NCI-H2196 (cell line): Measurements from ENCODE around the gene FBLN7.
A peak's percentile ranks its signal among the peaks of the same experiment; 100 is the strongest.

Experiments
- DNase-seq: peaks from one replicate; lab custom pipeline; 2025; ENCODE audit not compliant: unreplicated experiment; lab: John Stamatoyannopoulos, UW

Gene FBLN7

DNA sequence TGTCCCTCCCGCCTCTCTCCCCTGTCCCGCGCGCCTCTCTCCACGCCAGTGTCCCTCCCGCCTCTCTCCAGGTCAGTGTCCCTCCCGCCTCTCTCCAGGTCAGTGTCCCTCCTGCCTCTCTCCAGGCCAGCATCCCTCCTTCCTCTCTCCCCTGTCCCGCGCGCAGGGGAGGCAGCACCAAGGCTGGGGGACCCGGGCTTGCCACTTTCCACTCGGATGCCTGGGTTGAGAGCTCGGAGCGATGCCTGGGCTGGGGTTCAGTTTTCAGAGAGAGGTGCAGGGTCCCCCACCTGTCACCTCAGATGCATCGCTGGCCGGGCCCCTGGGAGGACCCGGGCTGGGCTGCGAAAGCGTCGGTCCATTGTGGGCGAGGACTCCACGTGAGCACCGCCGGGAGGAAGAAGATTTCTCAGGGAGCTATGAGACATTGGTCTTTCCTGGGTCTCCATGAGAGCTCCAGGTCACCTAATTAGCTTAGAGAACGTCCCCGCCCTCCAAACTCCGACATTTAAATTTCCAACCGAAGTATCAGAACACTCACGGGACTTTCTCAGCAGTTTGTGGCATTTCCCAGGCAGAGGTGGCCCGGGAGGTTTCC lies 2.1 kb downstream of the FBLN7 start:
- no peak for DNase-seq

DNA sequence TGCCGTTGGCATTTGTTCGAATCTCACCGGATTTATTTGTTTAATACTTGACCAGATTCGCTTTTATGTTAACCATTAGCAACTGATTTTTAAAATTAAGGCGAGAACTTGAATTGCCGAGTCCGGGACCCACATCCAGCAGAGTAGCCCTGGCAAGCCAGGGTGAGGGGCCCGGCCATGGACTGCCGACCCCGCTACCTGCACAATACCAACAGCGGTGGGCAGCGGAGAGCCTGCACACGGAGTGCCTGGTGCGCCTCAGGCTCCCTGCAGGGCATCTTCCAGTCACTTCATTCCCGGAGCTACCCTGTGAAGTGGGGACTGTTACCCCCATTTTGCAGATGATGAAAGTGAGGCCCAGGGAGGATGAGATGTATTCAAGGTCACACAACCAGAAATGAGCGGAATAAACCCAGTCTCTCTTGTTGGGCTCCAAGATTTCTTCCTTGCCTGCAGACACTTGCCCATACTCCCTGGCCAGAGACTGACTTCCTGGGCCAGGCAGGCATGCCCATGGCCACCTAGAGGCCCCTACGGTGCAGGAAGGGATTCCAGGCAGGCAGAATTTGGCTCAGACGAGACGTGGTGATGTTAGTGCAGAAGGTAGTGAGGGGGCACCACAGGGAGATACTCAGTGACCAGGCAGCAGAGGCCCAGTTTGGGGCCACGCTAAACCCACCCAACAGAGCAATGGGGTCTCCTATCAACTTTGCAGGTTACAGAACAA lies 2.9 kb downstream of the FBLN7 start:
- DNase-seq = no peak

DNA sequence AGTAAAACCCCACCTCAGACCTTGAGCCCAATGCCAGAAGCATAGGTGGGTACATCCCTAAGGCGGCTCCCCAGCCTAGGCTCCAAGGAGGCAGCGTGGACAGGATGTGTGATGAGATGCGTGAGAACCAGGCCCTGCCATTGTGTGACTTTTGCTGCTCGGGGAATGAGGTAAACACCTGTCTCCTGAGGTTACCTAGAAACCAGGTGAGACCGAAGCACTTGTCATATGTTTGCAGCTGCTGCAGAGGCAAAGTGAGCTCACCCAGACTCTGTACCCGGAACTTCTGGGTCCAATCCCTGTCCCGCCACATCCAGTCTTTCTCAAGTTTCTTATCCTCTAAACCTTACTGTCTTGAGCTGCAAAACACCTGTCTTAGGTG lies 3.4 kb downstream of the FBLN7 start:
- peak; percentile 69 for DNase-seq

DNA sequence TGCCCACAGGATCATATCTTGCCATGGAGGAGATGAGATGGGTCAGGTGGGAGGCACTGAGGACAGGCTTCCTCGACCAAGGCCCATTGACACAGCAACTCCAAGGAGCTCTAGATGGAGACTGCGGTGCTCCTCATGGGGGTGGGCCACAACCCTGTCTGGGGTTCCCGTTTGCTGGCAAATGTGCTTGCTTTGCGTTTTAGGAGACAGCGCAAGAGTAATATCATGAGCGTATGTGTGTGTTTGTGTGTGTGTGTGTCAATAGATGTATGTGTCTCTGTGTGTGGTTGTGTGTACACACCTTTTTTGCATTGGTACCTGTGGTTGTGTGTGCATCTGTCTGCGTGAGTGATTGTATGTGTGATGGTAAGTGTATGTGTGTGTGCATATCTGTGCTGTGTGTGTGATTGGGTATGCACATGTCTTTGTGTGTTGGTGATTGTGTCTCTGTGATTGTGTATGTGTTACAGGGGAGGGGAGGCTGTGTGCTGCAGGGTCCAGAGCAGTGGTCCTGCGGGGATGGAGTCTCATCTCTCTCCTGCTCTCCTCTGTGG lies 4.4 kb downstream of the FBLN7 start:
- no peak for DNase-seq

DNA sequence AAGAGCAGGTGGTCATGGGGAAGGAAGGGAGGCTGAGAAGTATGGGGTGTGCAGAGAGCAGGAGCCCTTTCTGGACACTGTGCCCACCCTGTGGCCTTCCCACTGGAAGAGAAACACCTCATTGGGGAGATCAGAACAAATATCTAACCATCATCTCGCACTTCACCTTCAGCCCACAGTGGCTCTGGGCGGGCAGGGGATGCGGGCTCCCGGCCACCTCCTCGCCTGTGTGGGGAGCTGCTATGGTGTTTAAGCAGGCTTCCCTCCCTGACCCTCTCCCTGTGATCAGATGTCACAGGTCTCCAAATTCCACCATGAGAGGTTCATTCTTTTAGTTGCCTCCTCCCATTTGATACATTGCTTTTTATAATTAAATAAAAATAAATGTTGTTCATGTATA lies 5.0 kb downstream of the FBLN7 start:
- no peak for DNase-seq

DNA sequence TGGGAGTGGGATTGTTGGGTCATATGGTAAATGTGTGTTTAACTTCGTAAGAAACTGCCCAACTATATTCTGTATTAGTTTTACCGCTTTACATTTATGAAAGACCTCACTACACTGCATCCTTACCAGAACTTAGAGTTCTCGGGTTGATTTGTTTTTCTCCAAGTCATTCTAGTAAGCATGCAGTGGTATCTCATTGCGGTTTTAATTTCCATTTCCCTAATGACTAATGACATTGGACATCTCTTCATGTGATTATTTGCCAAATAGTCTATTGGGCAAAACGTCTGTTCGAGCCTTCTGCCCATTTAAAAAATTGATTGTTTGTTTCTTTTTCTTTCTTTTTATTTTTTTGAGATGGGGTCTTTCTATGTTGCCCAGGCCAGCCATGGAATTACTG lies 6.8 kb downstream of the FBLN7 start:
- DNase-seq = no peak

DNA sequence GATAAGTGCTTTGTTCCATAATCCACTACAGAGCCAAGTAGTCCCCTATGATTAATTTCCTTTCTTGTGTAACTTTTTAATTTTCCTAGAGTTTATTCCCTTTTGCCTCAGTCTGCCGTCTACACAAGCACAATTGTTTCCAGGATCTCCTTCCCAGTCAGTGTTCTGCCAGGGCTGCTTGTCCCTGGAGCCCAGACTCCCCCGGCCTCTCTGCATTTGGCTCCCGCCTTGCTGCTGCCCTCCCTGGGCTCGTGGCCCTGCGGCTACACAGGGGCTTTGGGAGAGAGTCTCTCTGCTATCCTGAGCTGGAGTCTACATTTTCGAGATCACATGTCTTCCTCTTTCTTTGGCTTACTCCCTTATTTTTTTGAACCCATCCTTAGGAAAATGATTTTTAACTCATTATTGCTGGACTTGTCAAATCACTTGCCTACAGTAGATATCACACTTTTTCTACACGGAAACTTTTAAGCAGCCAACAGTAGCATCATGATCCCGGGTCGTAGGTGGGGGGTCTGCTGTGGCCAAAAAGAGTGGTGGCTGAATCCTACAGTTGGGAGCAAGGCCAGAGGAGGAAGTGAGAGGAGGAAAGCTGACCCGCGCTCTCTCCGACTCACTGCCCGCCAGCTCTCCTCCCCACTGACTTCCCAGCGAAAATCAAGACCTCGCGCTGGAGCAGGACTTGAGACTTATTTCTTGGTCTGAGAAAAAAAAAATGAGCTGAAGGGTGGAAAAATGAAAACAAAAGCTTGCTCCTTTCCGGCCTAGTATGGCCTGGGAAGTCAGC lies 9.4 kb downstream of the FBLN7 start:
- DNase-seq = no peak

DNA sequence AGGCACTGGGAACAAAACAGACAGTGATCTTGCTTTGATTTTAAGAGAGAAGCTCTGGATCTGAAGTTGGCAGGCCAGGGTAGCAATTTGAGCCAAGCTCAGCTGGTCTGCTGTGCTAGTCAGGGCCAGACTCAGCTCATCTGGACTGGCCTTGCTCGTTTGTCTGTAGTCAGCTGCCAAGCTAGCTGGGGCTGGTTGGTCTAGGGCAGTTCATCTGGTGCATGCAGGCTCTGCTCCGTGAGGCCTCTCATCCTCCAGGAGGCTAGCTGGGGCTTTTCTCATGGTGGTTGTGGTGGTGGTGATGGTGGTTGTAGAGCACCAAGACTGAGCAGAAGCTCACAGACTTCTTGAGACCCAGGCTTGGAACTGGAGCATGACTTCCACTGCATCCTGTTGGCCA lies 10.3 kb downstream of the FBLN7 start:
- DNase-seq = no peak

DNA sequence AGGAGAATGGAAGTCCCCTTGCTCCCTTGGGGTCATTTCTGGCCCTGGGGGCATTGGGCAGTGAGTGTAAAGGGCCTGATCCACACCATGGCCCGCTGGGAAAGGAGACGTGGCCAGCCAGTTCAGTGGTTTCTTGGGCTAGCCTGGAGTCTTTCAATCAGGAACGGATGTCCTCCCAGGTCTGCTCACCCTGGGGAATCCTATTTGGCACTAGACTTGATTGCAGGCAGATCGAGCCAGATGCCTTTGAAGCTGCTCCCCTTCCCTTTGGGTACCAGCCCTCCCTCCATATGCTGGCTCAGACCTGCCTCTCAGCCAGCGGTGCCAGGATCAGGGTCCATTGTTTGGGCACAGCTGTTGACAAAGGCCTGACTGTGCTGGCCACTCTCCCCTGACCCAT lies 11.0 kb downstream of the FBLN7 start:
- no peak for DNase-seq

DNA sequence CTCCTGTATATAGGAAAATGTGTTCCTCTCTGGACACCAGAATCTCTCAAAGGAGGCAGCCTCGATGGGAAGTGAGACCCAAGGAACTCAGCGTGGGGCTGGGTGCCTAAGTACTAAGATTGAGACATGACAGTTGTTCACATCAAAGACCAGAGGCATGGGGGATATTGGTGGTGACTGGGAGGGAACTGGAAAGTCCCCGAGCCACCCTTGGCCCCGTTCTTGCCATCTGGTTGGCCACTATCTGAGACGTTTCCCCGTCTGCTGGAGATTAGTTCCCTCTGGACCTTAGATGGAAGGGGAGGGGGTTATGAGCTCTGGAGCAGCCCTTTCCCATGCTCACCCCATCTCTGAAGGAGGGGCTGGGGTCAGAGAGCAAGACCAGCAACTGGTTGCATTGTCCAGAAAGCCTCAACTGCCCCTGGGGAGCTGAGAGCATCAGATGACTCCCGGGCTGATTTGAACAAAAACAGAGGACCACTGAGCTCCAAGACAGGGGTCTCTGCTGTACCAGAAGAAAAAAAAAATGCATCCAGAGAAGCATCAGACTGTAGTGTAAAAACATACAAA lies 11.8 kb downstream of the FBLN7 start:
- no peak for DNase-seq

DNA sequence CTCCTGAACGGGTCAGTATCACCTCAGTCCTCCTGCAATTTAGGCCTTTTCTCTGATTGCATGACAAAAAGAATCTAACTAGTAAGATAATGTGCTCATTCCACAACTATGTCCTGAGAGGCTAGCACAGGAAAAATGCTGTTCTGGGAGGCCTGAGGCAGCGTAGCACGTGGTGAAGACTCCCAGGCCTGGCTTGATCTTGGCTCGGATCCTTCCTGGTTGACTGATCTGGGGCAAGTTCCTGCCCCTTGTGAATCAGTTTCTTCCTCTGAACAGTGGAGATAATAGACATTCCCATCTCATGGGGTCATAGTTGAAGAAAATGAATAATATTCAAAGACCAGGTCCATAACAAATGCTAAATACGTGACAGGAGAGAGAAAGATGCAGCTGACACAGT lies 12.3 kb downstream of the FBLN7 start:
- DNase-seq = no peak

DNA sequence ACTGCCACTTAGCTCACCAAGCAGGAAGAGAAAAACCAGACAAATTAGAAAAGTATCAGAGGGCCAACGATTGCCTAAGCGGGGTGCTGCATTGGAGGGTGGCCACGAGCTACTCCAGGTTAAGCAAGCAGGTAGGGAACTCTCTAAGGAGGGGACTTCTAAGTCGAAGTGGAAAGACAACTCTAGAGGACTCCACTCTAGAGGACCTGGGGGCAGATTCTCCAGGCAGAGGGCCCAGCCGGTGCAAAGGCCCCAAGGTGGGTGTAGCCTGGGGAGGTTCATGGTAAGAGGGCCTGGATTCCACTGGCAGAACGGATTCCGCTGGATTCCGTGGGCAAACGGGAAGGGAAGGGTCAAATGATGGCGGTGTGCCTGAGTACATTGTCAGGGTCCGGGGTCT lies 12.7 kb downstream of the FBLN7 start:
- DNase-seq = no peak

DNA sequence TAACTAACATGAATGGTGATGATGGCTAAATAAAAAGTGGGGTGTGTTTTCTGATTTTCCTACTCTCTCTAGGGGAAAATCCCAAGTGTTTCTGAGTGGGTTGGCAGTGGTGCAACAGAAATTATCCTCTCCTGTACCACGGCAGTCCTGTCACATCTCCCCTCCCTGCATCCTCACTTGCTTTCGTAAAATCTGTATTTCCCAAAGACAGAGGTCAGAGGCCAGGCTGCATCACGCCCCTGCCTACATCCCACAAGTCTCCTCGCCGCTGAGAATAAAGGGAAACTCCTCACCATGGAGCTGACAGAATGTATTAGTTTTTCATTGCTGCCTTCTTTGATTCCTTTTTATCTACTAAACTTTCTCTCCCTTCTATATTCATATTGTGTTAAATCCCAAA lies 13.1 kb downstream of the FBLN7 start:
- no peak for DNase-seq

DNA sequence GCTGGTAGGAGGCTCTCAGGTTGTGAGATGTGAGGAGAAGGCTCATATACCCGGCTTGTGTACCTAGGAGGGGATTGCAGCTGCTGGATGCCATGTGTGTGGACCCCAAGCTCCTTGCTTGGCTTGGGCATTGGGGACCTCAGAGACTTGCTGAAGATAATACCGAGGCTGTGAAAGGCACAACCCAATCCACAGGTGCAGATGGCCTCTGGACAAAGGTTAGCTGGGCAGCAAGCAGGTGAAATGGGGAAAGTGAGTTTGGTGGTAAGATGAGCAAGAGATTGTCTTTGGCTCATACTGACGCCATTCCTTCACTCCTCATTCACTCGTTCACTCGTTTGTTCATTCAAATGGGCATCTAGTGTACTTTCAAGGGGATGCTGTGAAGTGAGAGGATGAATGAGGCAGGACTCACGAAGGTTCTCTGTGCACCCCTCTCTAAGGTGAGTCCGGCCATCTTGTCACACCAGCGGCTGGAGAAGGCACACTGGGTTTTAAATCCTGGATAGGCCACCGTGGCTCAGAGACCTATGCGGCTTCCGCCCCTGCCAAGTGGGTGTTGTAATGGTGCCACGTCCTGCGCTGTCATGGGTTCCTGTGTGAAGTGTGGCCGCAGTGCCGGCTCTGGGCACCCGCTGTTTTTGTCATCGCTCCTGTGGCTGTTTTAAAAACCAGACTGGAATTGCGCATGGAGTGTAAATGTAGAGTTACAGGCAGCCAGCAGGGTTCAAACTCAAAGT lies 13.7 kb downstream of the FBLN7 start:
- DNase-seq = no peak

DNA sequence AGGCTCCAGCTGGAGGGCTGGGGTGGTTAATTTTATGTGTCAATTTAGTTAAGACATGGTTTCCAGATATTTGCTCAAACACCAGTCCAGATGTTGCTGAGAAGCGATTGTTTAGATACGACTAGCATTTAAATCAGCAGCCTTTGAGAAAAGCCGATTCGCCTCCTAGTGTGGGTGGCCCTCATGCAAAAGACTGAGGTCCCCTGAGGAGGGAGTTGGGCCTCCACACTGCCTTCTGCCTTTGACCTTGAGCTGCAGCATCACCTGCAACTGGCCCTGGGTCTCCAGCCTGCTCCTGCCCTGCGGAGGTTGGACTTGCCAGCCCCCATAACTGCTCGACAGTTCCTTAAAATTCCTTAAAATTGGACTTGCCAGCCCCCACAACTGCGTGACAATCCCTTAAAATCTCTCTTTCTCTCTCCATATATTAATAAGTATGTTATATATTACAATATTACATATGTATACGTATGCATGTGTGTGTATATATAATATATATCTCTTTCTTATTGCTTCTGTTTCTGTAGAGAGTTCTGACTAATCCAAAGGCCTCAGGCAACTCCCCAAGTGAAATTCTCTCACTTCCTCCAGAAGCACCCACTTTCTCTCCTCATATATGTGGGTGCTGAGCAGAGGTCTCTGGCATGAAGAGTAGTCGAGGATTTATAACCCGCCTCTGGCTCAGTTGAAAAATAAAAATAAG lies 14.4 kb downstream of the FBLN7 start:
- no peak for DNase-seq

DNA sequence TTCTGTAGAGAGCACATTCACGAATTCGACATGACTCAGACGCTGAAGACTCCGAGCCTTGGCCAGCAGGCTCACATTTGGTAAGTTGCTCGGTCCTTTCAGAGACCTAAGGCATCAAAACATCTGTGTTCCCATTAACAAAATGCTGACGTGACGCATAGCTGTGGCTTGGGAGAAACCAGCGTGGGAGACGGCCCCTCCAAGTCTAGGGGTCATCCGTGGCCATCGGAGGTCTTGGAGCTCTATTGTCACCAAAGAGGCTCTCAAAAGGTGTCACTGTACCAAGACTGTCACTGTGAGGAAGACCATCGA lies 14.9 kb downstream of the FBLN7 start:
- no peak for DNase-seq

DNA sequence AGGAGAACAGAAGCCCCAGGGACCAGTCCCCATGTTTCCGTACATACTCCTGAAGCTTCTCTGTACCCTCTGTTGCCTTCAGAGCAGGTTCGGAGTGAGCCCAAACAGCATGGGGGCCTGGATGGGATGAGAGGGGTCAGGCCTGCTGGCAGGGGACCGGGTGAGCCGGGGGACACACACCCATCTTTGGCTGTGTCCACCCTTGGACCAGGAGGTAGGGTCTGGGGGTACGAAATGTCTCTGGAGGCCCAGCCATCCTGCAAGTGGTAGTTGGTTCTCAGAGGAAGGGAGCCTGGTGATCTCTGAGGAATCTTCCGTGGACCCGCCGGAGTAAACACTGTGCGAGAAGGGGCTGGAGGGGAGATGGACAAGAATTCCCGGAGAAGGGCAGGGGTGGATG lies 15.3 kb downstream of the FBLN7 start:
- DNase-seq = no peak

DNA sequence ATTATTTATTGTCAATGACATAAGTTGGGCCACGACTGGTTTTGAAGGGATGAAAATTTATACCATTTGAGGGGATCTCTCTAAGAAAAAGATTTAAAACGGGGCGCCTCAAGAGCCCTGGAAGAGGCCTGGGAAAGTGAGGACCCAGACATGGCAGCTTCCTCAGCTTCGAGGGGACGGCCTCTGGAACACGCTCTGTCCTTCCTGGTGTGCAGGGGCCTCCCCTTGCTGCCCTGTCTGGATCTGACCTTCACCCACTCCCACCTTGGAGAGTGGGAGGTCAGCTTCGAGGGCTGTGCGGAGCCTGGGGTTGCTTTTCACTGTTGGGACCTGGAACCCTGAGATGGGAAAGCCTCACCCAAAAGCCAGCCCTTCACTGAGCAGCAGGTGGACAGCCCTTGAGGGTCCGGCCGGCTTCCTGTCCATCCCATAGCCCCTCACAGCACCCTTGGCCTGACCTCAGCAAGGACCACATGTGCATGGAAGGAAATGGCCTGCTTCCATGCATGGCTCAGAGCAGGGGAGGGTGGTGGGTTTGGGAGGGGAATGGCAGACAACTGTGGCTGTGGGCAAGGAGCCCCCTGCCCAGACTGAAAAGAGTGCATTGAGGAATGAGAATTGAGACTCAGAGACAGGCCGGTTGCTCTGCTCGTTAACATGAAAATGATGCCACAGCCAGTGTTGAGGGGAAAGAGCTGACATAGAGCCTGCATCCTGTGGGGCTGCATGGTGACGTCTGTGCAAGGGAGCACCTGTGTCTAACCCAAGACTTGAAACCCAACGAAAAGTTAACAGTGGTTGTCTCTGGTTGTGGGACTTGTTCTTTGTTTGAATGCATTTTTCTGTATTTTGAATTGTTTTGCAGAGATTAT lies 16.3 kb downstream of the FBLN7 start:
- no peak for DNase-seq

DNA sequence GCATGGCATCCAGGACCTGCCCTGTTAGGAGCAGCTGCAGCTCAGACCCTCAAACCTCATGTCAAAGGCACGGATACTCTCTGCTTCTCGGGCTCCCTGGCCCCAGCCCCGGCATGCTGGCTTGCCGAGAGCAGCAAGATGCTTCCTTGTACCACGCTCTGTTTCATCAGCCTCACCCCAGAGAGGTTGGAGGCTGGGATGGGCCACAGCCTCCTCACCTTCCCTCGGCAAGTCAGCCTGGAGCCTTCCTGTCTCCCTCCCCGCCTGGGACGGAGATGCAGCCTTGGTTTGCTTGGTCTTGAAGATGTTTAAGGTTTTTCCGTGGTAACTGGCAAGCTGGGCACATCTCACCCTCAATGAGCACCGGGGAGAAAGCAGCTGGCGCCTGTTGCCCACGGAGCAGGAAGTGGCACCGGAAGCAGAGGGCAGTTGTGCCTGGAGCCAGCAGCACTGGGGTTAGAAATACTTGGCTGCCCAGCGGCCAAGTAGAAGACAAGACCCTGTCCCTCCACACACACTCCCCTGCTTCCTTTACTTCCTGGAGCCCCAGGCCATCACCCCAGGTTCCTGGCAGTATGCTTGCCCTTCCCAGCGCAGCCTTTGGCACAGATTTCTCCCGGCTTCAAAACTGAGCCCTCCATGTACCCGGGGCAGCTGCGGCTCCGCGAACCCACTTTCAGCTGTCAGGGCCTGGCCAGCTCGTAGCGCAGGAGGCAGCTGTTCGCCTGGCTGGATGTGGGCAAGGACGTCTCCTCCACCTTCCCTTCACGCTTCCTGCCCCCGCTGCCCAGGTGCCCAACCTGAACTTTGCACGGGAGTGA lies 17.4 kb downstream of the FBLN7 start:
- no peak for DNase-seq
